ENCODE data around the gene ZNF451.

ZNF451 gene

GRCh38 chr6:57217270-57217669, 127.3 kb downstream of the ZNF451 start:
- Histone ChIP-seq H3K79me2 (ENCODE audit: insufficient read depth, low read length) (peaks cover 95% of the 10 kb centered on the region), H3K27me3 (ENCODE audit: insufficient read depth, low read length, poor library complexity, severe bottlenecking) (no peaks in the 10 kb centered on the region), H4K20me1 (ENCODE audit: insufficient read depth, low read length, poor library complexity, severe bottlenecking) (peaks cover 35% of the 10 kb centered on the region), H3K9me2 (replicated peaks; ENCODE audit: low read depth, low read length) (no peaks in the 10 kb centered on the region), H3K9me3 (ENCODE audit: insufficient read depth, low read depth, low read length) (peaks cover 3% of the 10 kb centered on the region; the same call in 1 of the 2 replicates), H3K4me3 (ENCODE audit: low read length, poor library complexity, severe bottlenecking) (peak overlapping the region; percentile 17), H3K4me1 (ENCODE audit: insufficient read depth, low read length, poor library complexity, severe bottlenecking) (peaks cover 49% of the 10 kb centered on the region), H2AFZ (ENCODE audit: low read length) (no peak overlapping the region), H3K4me2 (ENCODE audit: low read depth, low read length, poor library complexity, severe bottlenecking) (peak overlapping the region; percentile 83), H3K9ac (ENCODE audit: low read depth, low read length, poor library complexity, severe bottlenecking) (no peak overlapping the region), H3K36me3 (ENCODE audit: insufficient read depth, low read length) (no peaks in the 10 kb centered on the region), H3F3A (ENCODE audit: low read depth) (peaks cover 2% of the 10 kb centered on the region; the same call in 1 of the 2 replicates)
- TF ChIP-seq CTCF (conservative IDR thresholded peaks at IDR 0.05; ENCODE audit: low read length) (no peak), EZH2phosphoT487 (IDR thresholded peaks at IDR 0.05; ENCODE audit: borderline replicate concordance) (no peak)
